Motor neuron (in vitro differentiated cells): Measurements from ENCODE around the gene CLIP2. TPM values are rescaled to one million over a fixed set of nuclear protein-coding genes. Genes with fewer than 3 reads are reported as not detected.
A peak's percentile ranks its signal among the peaks of the same experiment; 100 is the strongest.
"Not testable (repeated sequence)": the region's sequence is repeated elsewhere in the genome, so short reads cannot be mapped to it uniquely, and the experiment has no call there.

ENCODE experiments used
- ATAC-seq, 8 experiments: fragments of 200-7000 bp; cut with Tn5 transposase; replicated peaks in 6 of 8; 2 replicates each; pipeline ENCODE4 v1.8.0; 2021; ENCODE audit warnings: mild to moderate bottlenecking in 8 of 8, moderate library complexity in 8 of 8
- H3K27ac ChIP-seq, 2 donors: fragments of 250-450 bp; sonication (Bioruptor Pico); 2 replicates each; pipeline ENCODE4 v1.9.0; 2021; ENCODE audit warnings: antibody characterized with exemption in 2 of 2, mild to moderate bottlenecking in 2 of 2, moderate library complexity in 1 of 2
- H3K4me1 ChIP-seq, 2 donors: fragments of 250-450 bp; sonication (Bioruptor Pico); replicated peaks in 1 of 2; 2 replicates each; pipeline ENCODE4 v1.6.1; 2021; ENCODE audit warnings: antibody characterized with exemption in 2 of 2, mild to moderate bottlenecking in 2 of 2, moderate library complexity in 1 of 2
- H3K4me3 ChIP-seq, 5 donors: fragments of 250-450 bp; sonication (Bioruptor Pico); 2 replicates each; pipeline ENCODE4 v1.9.0; 2021; ENCODE audit warnings: antibody characterized with exemption in 5 of 5, mild to moderate bottlenecking in 5 of 5, moderate library complexity in 4 of 5
- WGBS, 10 experiments: fragments of 450-650 bp; shearing (Covaris generic); methylation state at CpG; one replicate each; pipeline ENCODE4 v1.0.0; 2022; 5-methylcytosine and 5-hydroxymethylcytosine counted together
- in situ Hi-C, 9 experiments: fragments of 400-800 bp; cut with MboI; loops; one replicate each; pipeline ENCODE4 v1.15.0; 2021; ENCODE audit warnings: low sequenced_read_pairs in 9 of 9, low pct_unique_long_range_greater_than_20kb in 2 of 9; ENCODE audit not compliant: unreplicated experiment in 9 of 9
- total RNA-seq, 8 experiments: library from RNA; unstranded; fragments of 300-600 nt; gene quantifications; 2 replicates each; pipeline versions ENCODE4 v1.2.3 to v1.2.4, GENCODE V29; 2022

CLIP2 gene
- 10 to 100 TPM; 11.3 to 51.8 (median 32.7) TPM for total RNA-seq

DNA sequence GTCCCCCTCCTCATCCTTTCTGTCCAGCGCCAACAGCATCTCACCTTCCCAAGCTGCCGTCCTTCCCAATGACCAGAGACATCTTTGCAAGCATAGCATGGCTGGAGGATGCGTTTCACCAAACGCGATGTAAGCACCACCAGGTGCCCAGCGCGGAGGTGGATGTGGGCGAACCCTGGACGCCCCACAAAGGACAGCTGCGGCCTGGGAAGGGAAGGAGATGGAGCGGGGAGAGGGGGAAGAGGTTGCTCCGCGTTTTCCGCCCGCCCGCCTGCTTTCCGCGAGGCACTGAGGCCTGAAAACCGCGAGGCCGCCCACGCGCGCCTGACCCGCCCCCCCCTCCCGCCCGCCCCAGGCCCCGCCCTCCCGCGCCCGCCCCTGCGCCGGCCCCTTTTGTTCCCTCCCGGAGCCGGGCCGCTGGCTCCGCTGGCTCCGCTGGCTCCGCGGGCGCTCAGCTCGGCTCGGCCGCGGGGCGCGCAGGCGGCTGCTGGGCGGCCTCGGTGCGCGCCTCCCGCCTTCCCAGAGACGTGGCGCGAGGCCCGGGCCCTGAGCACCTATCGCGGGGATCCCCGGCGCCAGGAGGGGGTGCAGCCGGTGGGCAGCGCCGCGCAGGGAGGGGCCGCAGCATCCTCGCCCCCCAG, at the start of gene CLIP2:
TSS of gene CLIP2 (plus strand) at position 390 of the 641 bp plus-strand sequence. CDS start 28,140 bp downstream, outside the sequence.
- 0% methylated on average over 1 of the region's 67 CpGs; no CpG with 5 or more reads in 9 of the 10 experiments for WGBS, 10 experiments
- peak within 1 kb of the TSS; percentile 52 to 100 (median 88) for H3K4me3 ChIP-seq
- H3K4me1 ChIP-seq, result peaks cover 11 to 22% of the 10 kb centered on the region in 2 donors
- peak; percentile 78 to 94 (median 88) for ATAC-seq
- H3K27ac ChIP-seq, result peak within 1 kb of the TSS; percentile 88 to 89
- in situ Hi-C loops, result loop anchor here in 1 of 9 experiments (25.0 kb wide), 1 partner anchor 98 kb away; no protein-coding TSS in a partner anchor

DNA sequence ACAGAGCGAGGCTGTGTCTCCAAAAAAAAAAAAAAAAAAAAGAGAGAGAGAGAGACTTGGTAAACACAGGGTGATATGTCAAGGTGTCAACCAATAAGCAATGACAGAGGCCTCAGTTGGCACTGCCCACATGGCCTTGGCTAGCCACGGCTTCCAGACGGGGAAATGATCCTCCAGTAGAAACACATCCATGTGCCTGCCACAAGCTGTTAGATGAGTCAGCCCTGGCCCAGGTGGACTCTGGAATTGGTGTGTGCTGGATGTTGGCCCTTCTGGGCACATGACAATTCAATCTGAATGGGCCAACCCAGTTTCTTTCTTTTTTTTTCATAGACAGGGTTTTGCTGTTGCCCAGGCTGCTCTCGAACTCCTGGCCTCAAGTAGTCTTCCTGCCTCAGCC, 48.7 kb upstream of the CLIP2 start:
- WGBS, 10 experiments, result 100% methylated on average over 1 to 2 of the region's 4 CpGs; no CpG with 5 or more reads in 8 of the 10 experiments
- no peak overlapping the region for H3K27ac ChIP-seq
- no peak overlapping the region for H3K4me3 ChIP-seq
- H3K4me1 ChIP-seq, result no peaks in the 10 kb centered on the region
- in situ Hi-C loops, result no loop called here
- no peak for ATAC-seq

DNA sequence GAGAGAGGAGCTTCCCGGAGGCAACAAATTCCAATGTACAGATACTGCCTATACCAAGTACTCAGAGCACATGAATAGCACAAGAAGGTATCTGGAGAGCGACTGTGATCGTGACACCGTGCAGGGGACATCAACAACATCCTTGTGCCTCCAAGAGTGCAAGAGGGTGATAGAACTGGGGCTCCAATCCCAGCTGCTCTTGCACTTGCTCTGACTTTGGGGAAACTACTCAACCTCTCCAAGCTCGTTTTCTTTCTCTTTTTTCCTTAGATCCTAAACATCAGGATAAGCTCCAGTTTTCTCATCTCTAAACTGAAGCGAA, 47.1 kb upstream of the CLIP2 start:
- H3K27ac ChIP-seq, result no peak overlapping the region
- WGBS, 10 experiments, result 88 to 100% (median 96%) methylated on average over 1 to 6 of the region's 6 CpGs; no CpG with 5 or more reads in 3 of the 10 experiments
- ATAC-seq, result no peak
- in situ Hi-C loops, result no loop called here
- H3K4me3 ChIP-seq, result no peak overlapping the region
- H3K4me1 ChIP-seq, result no peaks in the 10 kb centered on the region

DNA sequence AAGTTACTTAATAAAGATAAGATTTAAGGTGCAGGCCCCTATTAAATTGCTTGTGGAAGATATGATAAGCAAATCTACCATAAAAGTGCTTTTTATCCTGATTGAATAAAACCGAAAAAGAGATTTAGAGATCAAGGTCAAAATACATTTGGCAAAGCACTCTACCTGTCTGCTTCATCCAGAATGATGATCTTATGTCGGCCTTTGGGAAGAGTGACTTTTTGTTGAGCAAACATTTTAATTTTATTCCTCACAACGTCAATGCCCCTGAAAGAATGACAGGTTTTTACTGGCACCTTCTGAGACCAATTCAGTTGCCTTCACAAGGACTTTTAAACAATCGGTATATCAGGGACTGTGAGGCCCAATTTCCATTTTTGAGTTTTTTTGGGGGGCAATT, 42.7 kb upstream of the CLIP2 start:
- H3K27ac ChIP-seq, result no peak overlapping the region
- no peaks in the 10 kb centered on the region for H3K4me1 ChIP-seq
- in situ Hi-C loops, result no loop called here
- 73 to 94% (median 90%) methylated on average over 2 to 4 of the region's 4 CpGs for WGBS, 10 experiments
- no peak for ATAC-seq
- no peak overlapping the region for H3K4me3 ChIP-seq

DNA sequence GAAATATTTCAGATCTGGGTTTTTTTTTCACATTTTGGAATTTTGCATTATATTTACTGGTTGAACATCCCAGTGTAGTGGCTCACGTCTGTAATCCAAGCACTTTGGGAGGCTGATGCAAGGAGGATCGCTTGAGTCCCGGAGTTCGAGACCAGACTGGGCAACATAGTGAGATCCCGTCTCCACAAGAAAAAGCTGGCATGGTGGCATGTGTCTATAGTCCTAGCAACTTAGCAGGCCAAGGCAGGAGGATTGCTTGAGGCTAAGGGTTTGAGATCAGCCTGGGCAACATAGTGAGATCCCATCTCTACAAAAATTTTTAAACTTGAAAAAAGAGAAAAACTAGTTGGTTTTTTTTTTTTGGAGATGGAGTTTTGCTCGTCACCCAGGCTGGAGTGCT, 41.1 kb upstream of the CLIP2 start:
- H3K4me1 ChIP-seq, result peaks cover 3 to 4% of the 10 kb centered on the region in 2 donors
- H3K27ac ChIP-seq, result no peak overlapping the region
- in situ Hi-C loops, result no loop called here
- H3K4me3 ChIP-seq, result no peak overlapping the region
- 83 to 100% (median 98%) methylated on average over 1 to 6 of the region's 6 CpGs; no CpG with 5 or more reads in 7 of the 10 experiments for WGBS, 10 experiments
- no peak for ATAC-seq

DNA sequence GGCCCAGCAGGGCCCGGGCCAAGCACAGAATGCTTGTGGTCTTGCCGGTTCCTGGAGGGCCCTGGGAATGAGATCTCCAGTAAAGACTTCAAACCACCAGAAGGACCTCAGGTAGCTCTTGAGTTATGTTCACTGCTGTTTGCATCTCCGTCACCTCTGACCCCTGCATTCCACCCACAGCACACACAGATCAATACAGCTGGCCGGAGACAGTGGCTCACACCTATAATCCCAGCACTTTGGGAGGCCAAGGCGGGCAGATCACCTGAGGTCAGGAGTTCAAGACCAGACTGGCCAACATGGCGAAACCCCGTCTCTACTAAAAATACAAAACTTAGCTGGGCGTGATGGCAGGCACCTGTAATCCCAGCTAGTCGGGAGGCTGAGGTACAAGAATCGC, 40.1 kb upstream of the CLIP2 start:
- WGBS, 10 experiments, result 60 to 100% (median 97%) methylated on average over 2 to 6 of the region's 10 CpGs; no CpG with 5 or more reads in 2 of the 10 experiments
- ATAC-seq, in situ Hi-C loops: not testable (repeated sequence)

DNA sequence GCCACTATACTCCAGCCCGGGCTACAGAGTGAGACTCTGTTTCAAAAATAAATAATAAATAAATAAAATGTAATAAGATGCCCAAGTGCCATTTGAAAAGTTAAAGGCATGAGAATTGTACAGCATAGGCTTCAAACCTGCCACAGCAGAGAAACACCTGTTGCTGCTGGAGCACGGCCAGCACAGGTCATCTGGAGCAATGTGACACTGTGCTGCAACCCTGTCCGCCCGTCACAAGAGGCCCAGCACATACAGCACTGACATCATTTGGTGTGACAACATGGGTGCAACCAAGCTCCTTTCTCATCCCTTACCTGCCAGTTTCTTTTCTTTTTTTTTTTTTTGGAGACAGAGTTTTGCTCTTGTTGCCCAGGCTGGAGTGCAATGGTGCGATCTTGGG, 36.3 kb upstream of the CLIP2 start:
- Histone ChIP-seq H3K4me1 (peaks cover 16% of the 10 kb centered on the region in 2 donors), H3K4me3 (peak overlapping the region in 1 of 5 donors; percentile 98), H3K27ac (no peak overlapping the region)
- in situ Hi-C loops, result no loop called here
- ATAC-seq, result no peak
- WGBS, 10 experiments, result 50 to 85% (median 80%) methylated on average over 1 to 4 of the region's 5 CpGs; no CpG with 5 or more reads in 3 of the 10 experiments

More for the DNA sequence above, 40.1 kb upstream of the CLIP2 start:
- H3K4me3 ChIP-seq, H3K27ac ChIP-seq, H3K4me1 ChIP-seq: not testable (repeated sequence)

DNA sequence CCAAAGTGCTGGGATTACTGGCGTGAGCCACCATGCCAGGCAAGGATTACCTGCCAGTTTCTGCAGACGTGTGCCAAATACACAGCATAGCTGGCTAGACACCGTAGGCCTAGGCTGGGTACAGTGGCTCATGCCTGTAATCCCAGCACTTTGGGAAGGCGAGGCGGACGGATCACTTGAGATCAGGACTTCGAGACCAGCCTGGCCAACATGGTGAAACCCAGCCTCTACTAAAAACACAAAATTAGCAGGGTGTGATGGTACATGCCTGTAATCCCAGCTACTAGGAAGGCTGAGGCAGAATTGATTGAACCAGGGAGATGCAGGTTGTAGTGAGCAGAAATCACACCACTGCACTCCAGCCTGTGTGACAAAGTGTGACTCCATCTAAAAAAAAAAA, 35.9 kb upstream of the CLIP2 start:
- H3K4me1 ChIP-seq, result peaks cover 16% of the 10 kb centered on the region in 2 donors
- in situ Hi-C loops, result no loop called here
- ATAC-seq, result no peak
- peak overlapping the region; percentile 72 to 98 (median 89) for H3K4me3 ChIP-seq
- no peak overlapping the region for H3K27ac ChIP-seq
- 14 to 52% (median 20%) methylated on average over 1 to 4 of the region's 7 CpGs; no CpG with 5 or more reads in 7 of the 10 experiments for WGBS, 10 experiments

DNA sequence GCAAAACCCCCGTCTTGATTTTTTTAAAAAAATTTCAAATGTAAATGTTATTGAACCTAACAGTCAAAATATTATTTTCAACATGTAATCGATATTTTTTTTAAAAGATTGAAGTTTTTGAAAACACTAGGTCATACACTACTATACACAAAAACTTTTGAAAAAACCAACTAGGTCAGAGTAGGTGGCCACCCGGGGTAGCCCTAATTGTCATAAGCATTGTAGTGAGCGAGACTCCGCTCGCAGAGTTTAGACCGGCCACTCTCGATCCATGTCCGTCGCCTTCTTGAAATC, 35.4 kb upstream of the CLIP2 start:
- H3K4me3 ChIP-seq, result peak overlapping the region; percentile 72 to 98 (median 89)
- H3K4me1 ChIP-seq, result peaks cover 16% of the 10 kb centered on the region in 2 donors
- in situ Hi-C loops, result no loop called here
- 0 to 3% (median 0%) methylated on average over 1 to 9 of the region's 10 CpGs for WGBS, 10 experiments
- peak; percentile 18 to 34 (median 22) for ATAC-seq
- H3K27ac ChIP-seq, result peak overlapping the region in 1 of 2 donors; percentile 95

DNA sequence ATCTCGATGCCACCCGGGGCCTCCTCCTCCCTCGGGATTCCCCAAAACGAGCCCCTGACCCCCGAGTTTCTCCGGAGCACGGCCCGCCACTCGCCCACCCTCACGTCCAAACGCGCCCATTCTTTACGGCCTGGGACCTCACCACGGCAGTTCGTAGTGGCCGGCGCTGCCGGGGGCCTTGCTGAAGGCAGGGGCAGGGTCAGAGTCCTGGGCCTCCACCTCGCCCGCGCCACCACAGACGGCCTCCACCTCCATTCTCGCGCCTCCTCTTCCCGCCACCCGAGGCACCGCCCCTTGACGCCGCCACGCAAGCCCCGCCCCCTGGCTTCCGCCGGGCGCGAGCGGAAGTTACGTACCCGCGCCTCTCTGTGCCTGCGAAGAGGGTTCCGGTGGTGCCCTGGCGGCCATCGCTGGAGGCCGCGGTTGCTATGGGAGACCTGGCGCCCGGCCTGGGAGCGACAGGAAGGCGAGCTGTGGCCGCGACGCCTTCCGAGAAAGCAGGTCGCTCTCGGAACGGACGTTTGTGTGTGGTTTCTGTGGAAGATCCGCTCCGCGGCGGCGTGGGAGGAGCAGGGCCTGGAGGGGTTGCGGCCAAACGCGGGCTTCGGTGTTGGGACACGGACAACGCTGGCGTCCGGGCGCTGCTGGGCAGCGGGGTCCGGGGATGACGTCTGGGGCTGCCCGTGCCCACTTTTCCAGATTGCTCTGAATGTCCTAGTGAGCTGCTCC, 34.9 kb upstream of the CLIP2 start, which contains the start of gene RFC2:
TSS of gene RFC2 (minus strand) at position 271 of the 729 bp plus-strand sequence. CDS start at position 255, 16 bp downstream.
- 0 to 20% (median 2%) methylated on average over 1 to 10 of the region's 75 CpGs; no CpG with 5 or more reads in 6 of the 10 experiments for WGBS, 10 experiments
- in situ Hi-C loops, result no loop called here
- peak; percentile 94 to 98 (median 98) for ATAC-seq
- H3K4me3 ChIP-seq, result peak within 1 kb of the TSS; percentile 72 to 98 (median 89)
- H3K4me1 ChIP-seq, result peaks cover 16% of the 10 kb centered on the region in 2 donors
- peak within 1 kb of the TSS; percentile 86 to 95 for H3K27ac ChIP-seq

DNA sequence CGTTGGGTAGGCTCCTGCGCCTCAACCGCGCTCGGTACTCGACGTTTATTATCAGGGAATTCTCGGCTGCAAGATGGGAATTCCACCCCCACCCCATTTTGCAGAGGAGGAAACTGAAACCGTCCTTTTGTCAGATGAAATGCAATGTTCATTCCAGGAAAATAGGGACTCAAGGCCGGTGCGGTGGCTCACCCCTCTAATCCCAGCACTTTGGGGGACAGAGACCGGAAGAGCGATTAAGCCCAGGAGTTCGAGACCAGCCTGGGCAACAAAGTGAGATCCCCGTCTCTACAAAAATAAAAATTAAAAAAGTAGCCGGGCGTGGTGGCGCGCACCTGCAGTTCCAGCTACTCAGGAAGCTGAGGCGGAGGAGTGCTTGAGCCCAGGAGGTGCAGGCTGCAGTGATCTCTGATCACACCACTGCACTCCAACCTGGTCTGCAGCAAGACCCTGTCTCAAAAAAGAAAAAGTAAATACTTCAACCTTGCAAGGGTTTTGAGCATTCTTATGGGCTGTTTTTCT, 34.3 kb upstream of the CLIP2 start:
- H3K27ac ChIP-seq, result peak overlapping the region; percentile 86 to 95
- WGBS, 10 experiments, result 0 to 80% (median 32%) methylated on average over 1 to 7 of the region's 20 CpGs; no CpG with 5 or more reads in 1 of the 10 experiments

DNA sequence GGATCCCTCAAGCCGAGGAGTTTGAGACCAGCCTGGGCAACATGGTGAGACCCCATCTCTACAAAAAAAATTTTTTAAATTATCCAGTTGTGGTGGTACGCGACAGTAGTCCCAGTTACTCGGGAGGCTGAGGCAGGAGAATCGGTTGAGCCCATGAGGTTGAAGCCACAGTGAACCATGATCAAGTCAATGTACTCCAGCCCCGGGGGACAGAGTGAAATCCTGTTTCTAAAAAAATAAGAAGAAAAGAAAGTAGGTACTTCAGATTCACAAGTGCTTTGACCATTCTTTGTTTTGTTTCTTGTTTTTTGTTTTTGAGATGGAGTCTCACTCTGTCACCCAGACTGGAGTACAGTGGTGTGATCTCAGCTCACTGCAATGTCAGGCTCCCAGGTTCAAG, 33.7 kb upstream of the CLIP2 start:
- H3K27ac ChIP-seq, result not testable (repeated sequence)

More for the DNA sequence above, 34.3 kb upstream of the CLIP2 start:
- Histone ChIP-seq H3K4me3 (peak overlapping the region; percentile 72 to 98 (median 89)), H3K4me1 (peaks cover 16% of the 10 kb centered on the region in 2 donors)
- no peak for ATAC-seq
- in situ Hi-C loops, result no loop called here

More for the DNA sequence above, 33.7 kb upstream of the CLIP2 start:
- ATAC-seq, in situ Hi-C loops: not testable (repeated sequence)
- 62 to 100% (median 85%) methylated on average over 1 to 6 of the region's 6 CpGs; no CpG with 5 or more reads in 1 of the 10 experiments for WGBS, 10 experiments
- H3K4me1 ChIP-seq, result peaks cover 16% of the 10 kb centered on the region in 2 donors
- peak overlapping the region; percentile 72 to 98 (median 89) for H3K4me3 ChIP-seq
